ENCODE measurements around the gene MED26. TPM values are rescaled to one million over a fixed set of nuclear protein-coding genes. Genes with fewer than 3 reads are reported as not detected.

Gene MED26
- total RNA-seq, 2 experiments from 2014 or later: 16.0 to 21.3 TPM

GRCh38 chr19:16638666-16639065 is 10.7 kb upstream of the MED26 start:
- ATAC-seq (no peak), DNase-seq (no peak)
- Mint-ChIP-seq H3K9me3 (ENCODE audit: low read depth) (no peaks in the 10 kb centered on the region), H3K4me1 (peaks cover 14% of the 10 kb centered on the region), H3K4me3 (no peak overlapping the region), H3K27ac (no peak overlapping the region), H3K36me3 (peaks cover 48% of the 10 kb centered on the region), H3K27me3 (no peaks in the 10 kb centered on the region)
- CTCF ChIA-PET: interaction anchor here (1.8 kb wide), 1 partner anchor 9 kb away, joined by 6 read pairs; no protein-coding TSS in a partner anchor

DNA sequence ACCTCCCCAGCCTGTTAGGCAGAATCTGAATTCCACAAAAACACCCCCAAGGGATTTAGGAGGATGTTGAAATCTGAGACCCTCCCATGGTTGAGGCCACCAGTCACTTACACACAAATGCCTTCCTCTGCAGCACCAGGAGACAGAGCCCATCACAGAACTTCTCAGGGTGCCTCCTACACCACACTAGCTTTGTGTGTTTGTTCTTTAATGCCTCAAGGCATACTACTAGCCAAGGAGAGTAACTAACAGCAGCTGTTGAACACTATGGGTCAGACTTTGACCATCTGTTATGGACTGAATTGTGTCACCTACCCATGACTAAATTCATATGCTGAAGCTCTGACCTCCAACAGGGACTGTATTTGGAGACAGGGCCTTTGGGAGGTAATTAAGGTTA is 9.5 kb upstream of the MED26 start:
- peaks cover 17% of the 10 kb centered on the region for H3K4me1 Mint-ChIP-seq
- ATAC-seq (no peak), DNase-seq (no peak)
- CTCF ChIA-PET: interaction anchor here (1.8 kb wide), 1 partner anchor 8 kb away, joined by 6 read pairs; no protein-coding TSS in a partner anchor
- no peaks in the 10 kb centered on the region for H3K9me3 Mint-ChIP-seq (ENCODE audit: low read depth)
- H3K4me3 Mint-ChIP-seq: no peak overlapping the region
- no peaks in the 10 kb centered on the region for H3K27me3 Mint-ChIP-seq
- H3K36me3 Mint-ChIP-seq: peaks cover 45% of the 10 kb centered on the region
- H3K27ac Mint-ChIP-seq: peak overlapping the region; percentile 43

DNA sequence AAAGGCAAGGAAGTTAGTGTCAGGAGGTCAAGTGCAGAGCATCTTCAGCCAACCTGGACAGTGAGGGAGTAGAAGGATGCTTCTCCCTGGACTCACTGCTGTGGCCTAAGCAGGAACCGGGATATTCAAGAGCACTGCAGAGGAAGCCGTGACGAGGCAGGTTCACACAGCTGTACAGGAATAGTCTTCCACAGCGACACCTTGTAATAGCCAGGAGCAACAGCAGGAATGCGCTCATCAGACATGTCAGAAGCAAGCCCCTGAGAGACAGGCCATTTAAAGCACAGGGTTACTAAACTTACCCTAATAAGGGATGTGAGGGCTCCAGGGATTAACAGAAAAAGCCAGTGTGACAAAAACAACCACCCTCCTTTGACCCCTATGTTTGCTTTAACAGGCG is 3.5 kb upstream of the MED26 start:
- ATAC-seq: no peak
- no peaks in the 10 kb centered on the region for H3K9me3 Mint-ChIP-seq (ENCODE audit: low read depth)
- no peaks in the 10 kb centered on the region for H3K27me3 Mint-ChIP-seq
- CTCF ChIA-PET: no interaction called here
- no peak overlapping the region for H3K4me3 Mint-ChIP-seq
- no peak for DNase-seq
- H3K4me1 Mint-ChIP-seq: peaks cover 24% of the 10 kb centered on the region
- peaks cover 27% of the 10 kb centered on the region for H3K36me3 Mint-ChIP-seq
- H3K27ac Mint-ChIP-seq: no peak overlapping the region

GRCh38 chr19:16628984-16629691 is 1.1 kb upstream of the MED26 start:
- peaks cover 30% of the 10 kb centered on the region for H3K36me3 Mint-ChIP-seq
- peak; percentile 50 for DNase-seq
- H3K9me3 Mint-ChIP-seq (ENCODE audit: low read depth): no peaks in the 10 kb centered on the region

GRCh38 chr19:16627928-16628182 is 149 bp downstream of the MED26 start:
- DNase-seq (no peak), ATAC-seq (no peak)
- H3K4me1 Mint-ChIP-seq: peaks cover 52% of the 10 kb centered on the region
- no peaks in the 10 kb centered on the region for H3K27me3 Mint-ChIP-seq
- no peaks in the 10 kb centered on the region for H3K9me3 Mint-ChIP-seq (ENCODE audit: low read depth)
- peak overlapping the region; percentile 91 for H3K4me3 Mint-ChIP-seq
- CTCF ChIA-PET: interaction anchor here (0.6 to 1.6 kb wide), 7 partner anchors 14 to 85 kb away, joined by 3 to 7 read pairs (median 4); partner anchors contain the start of gene SMIM7
- H3K27ac Mint-ChIP-seq: peak overlapping the region; percentile 89
- peaks cover 27% of the 10 kb centered on the region for H3K36me3 Mint-ChIP-seq

More at GRCh38 chr19:16628984-16629691, 1.1 kb upstream of the MED26 start:
- no peaks in the 10 kb centered on the region for H3K27me3 Mint-ChIP-seq
- H3K4me1 Mint-ChIP-seq: peaks cover 41% of the 10 kb centered on the region
- peak overlapping the region; percentile 86 for H3K4me3 Mint-ChIP-seq
- H3K27ac Mint-ChIP-seq: peak overlapping the region; percentile 100
- ATAC-seq: peak; percentile 5
- CTCF ChIA-PET: interaction anchor here (0.9 to 1.5 kb wide), 3 partner anchors 9 to 58 kb away, joined by 3 to 6 read pairs (median 3); no protein-coding TSS in a partner anchor

GRCh38 chr19:16627193-16627927 is 644 bp downstream of the MED26 start:
- CTCF ChIA-PET: interaction anchor here (1.0 to 1.6 kb wide), 8 partner anchors 13 to 54 kb away, joined by 3 to 7 read pairs (median 4); partner anchors contain the start of gene SMIM7
- Mint-ChIP-seq H3K27me3 (no peaks in the 10 kb centered on the region), H3K27ac (peak overlapping the region; percentile 89), H3K4me3 (peak overlapping the region; percentile 91), H3K36me3 (peaks cover 25% of the 10 kb centered on the region), H3K4me1 (peaks cover 49% of the 10 kb centered on the region), H3K9me3 (ENCODE audit: low read depth) (no peaks in the 10 kb centered on the region)
- DNase-seq (peak; percentile 52), ATAC-seq (no peak)

DNA sequence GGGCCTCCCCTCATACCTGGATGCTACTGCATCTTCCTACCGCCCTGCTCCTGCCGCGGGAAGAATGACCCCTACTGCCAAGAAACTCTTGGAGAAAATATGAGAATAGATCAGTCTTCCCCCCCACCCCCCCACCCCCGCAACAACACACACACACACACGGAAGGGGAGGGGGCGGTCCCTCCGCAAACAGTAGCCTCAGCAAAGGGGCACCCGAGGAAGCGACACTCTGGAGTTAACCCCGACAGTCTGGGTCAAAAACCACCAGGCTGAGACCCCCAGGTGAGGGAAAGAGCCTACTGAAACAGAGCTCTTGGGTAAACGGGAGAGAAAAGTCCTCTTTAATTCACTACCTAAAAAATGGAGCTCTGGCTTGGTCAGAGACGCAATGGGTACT is 1.2 kb downstream of the MED26 start:
- DNase-seq (peak; percentile 45), ATAC-seq (no peak)
- Mint-ChIP-seq H3K4me3 (peak overlapping the region; percentile 91), H3K36me3 (peaks cover 22% of the 10 kb centered on the region), H3K4me1 (peaks cover 50% of the 10 kb centered on the region), H3K27me3 (no peaks in the 10 kb centered on the region), H3K9me3 (ENCODE audit: low read depth) (no peaks in the 10 kb centered on the region), H3K27ac (peak overlapping the region; percentile 89)
- CTCF ChIA-PET: interaction anchor here (1.1 to 1.6 kb wide), 7 partner anchors 15 to 42 kb away, joined by 3 to 7 read pairs (median 4); partner anchors contain the start of gene SMIM7

DNA sequence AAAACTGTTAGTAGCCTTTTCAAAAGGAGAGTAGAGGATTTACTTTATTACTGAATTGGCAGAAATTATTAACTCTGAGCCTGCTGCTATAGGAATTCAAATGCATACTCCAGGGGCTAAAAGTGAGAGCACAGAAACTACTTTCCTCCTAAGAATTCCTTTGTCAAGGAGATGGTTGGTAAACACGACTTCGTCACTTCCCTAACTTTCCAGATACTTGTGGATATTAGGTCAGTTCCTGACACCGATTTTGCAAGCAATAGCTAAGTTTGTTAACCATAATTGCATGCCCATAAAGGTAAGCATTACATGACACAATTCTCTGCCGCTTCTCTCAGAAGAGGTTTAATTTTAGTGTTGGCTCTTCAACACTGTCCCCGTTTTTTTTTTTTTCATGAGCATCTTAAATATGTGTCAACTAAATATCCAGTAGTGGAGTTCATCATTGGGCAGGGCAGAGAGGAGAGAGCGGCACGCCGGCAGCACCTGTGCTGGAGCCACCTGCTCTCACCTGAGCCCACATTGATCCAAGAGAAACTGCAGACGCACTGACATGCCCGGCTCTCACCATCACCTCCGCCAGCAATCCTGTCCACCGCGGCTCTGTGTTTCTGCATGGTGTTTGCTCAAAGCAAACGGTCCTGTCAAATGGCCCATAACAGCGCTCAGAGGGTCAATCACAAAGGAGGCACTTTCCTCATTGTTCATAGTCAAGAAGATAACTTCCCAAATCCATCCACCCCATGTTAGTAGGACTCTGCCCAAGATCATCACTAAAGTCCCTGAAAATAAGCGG is 2.6 kb downstream of the MED26 start:
- no peak overlapping the region for H3K27ac Mint-ChIP-seq
- CTCF ChIA-PET: interaction anchor here (1.0 kb wide), 1 partner anchor 37 kb away, joined by 3 read pairs; no protein-coding TSS in a partner anchor
- no peaks in the 10 kb centered on the region for H3K9me3 Mint-ChIP-seq (ENCODE audit: low read depth)
- DNase-seq (no peak), ATAC-seq (no peak)
- peaks cover 14% of the 10 kb centered on the region for H3K36me3 Mint-ChIP-seq
- no peak overlapping the region for H3K4me3 Mint-ChIP-seq
- H3K27me3 Mint-ChIP-seq: no peaks in the 10 kb centered on the region
- H3K4me1 Mint-ChIP-seq: peaks cover 53% of the 10 kb centered on the region

- Mint-ChIP-seq H3K36me3 (peaks cover 10% of the 10 kb centered on the region), H3K27ac (no peak overlapping the region), H3K9me3 (ENCODE audit: low read depth) (no peaks in the 10 kb centered on the region), H3K4me3 (no peak overlapping the region), H3K27me3 (no peaks in the 10 kb centered on the region), H3K4me1 (peaks cover 56% of the 10 kb centered on the region)
- ATAC-seq (no peak), DNase-seq (no peak)
- CTCF ChIA-PET: interaction anchor here (0.7 to 1.4 kb wide), 3 partner anchors 16 to 36 kb away, joined by 3 read pairs; no protein-coding TSS in a partner anchor
These were observed 3.8 kb downstream of the MED26 start for GRCh38 chr19:16624236-16624635.

DNA sequence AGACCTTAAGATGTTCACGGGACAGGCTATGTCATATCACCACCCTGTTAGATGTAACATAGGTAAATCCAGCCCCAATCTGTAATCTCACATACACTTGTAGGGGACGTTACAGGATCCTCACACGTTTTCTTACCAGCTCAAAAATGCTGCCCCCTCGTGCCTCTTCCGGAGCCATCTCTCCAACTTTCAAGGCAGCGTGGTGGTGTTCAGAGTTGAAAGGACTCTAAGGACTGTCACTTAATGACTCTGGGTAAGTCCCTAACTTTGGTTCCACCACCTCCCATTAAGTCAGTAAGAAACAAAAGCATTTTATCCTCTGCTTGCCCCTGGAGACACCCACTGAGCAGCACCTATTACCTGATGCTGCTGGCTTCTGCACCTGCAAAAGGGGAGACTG is 4.4 kb downstream of the MED26 start:
- Mint-ChIP-seq H3K36me3 (peaks cover 10% of the 10 kb centered on the region), H3K4me1 (peaks cover 58% of the 10 kb centered on the region), H3K4me3 (no peak overlapping the region), H3K9me3 (ENCODE audit: low read depth) (no peaks in the 10 kb centered on the region), H3K27me3 (no peaks in the 10 kb centered on the region), H3K27ac (peak overlapping the region; percentile 1)
- DNase-seq (no peak), ATAC-seq (no peak)
- CTCF ChIA-PET: interaction anchor here (1.4 kb wide), 1 partner anchor 30 kb away, joined by 3 read pairs; no protein-coding TSS in a partner anchor

- ATAC-seq: no peak
- Mint-ChIP-seq H3K9me3 (ENCODE audit: low read depth) (no peaks in the 10 kb centered on the region), H3K27ac (peak overlapping the region; percentile 1), H3K4me3 (no peak overlapping the region), H3K4me1 (peaks cover 58% of the 10 kb centered on the region), H3K36me3 (peaks cover 10% of the 10 kb centered on the region), H3K27me3 (no peaks in the 10 kb centered on the region)
- CTCF ChIA-PET: no interaction called here
- DNase-seq: no peak
These were observed 4.9 kb downstream of the MED26 start for GRCh38 chr19:16623066-16623465.

DNA sequence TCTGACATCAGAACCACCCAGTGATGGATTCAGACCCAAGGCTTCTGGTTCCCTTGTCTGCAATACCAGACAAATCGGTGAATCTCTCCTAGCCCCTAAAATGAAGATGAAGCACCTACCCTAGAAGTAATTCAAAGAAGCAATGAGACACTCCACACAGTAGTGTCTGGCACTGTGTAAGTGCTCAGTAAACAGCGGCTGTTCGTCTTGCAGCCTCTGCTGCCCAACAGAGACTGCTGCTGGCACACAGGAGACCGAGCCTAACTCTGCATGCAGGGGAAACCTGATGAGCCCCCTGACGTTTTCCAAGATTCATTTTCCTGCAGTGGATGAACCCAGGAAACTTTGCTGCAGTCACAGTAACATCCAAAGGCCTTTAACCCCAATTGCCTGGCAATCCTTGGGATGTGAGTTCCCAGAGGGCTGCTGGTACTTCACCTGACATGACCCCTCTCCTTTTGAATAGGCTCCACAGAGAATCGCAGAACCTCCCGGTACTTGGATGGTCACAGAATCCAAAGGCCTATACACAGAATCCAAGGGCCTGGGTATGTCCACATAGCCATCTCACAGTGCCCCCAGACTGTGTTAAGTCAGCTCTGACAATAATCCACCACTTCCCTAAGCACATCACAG is 6.7 kb downstream of the MED26 start:
- H3K36me3 Mint-ChIP-seq: peaks cover 10% of the 10 kb centered on the region
- no peak for DNase-seq
- H3K4me3 Mint-ChIP-seq: no peak overlapping the region
- H3K27ac Mint-ChIP-seq: no peak overlapping the region
- no peaks in the 10 kb centered on the region for H3K9me3 Mint-ChIP-seq (ENCODE audit: low read depth)
- no peaks in the 10 kb centered on the region for H3K27me3 Mint-ChIP-seq
- peaks cover 62% of the 10 kb centered on the region for H3K4me1 Mint-ChIP-seq
- ATAC-seq: no peak
- CTCF ChIA-PET: no interaction called here

GRCh38 chr19:16620584-16620983 is 7.4 kb downstream of the MED26 start:
- no peak for DNase-seq
- Mint-ChIP-seq H3K9me3 (ENCODE audit: low read depth) (no peaks in the 10 kb centered on the region), H3K27me3 (no peaks in the 10 kb centered on the region), H3K4me3 (no peak overlapping the region), H3K36me3 (peaks cover 8% of the 10 kb centered on the region), H3K4me1 (peaks cover 60% of the 10 kb centered on the region), H3K27ac (no peak overlapping the region)
- ATAC-seq: no peak
- CTCF ChIA-PET: no interaction called here
